NCI-H2081 (cell line): ENCODE results near the gene ARHGAP5.

Experiments
- DNase-seq, 2 experiments: peaks; one replicate each; lab custom pipeline; 2025; lab: John Stamatoyannopoulos, UW

Gene ARHGAP5, protein sequence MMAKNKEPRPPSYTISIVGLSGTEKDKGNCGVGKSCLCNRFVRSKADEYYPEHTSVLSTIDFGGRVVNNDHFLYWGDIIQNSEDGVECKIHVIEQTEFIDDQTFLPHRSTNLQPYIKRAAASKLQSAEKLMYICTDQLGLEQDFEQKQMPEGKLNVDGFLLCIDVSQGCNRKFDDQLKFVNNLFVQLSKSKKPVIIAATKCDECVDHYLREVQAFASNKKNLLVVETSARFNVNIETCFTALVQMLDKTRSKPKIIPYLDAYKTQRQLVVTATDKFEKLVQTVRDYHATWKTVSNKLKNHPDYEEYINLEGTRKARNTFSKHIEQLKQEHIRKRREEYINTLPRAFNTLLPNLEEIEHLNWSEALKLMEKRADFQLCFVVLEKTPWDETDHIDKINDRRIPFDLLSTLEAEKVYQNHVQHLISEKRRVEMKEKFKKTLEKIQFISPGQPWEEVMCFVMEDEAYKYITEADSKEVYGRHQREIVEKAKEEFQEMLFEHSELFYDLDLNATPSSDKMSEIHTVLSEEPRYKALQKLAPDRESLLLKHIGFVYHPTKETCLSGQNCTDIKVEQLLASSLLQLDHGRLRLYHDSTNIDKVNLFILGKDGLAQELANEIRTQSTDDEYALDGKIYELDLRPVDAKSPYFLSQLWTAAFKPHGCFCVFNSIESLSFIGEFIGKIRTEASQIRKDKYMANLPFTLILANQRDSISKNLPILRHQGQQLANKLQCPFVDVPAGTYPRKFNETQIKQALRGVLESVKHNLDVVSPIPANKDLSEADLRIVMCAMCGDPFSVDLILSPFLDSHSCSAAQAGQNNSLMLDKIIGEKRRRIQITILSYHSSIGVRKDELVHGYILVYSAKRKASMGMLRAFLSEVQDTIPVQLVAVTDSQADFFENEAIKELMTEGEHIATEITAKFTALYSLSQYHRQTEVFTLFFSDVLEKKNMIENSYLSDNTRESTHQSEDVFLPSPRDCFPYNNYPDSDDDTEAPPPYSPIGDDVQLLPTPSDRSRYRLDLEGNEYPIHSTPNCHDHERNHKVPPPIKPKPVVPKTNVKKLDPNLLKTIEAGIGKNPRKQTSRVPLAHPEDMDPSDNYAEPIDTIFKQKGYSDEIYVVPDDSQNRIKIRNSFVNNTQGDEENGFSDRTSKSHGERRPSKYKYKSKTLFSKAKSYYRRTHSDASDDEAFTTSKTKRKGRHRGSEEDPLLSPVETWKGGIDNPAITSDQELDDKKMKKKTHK (N-terminal part only)

DNA sequence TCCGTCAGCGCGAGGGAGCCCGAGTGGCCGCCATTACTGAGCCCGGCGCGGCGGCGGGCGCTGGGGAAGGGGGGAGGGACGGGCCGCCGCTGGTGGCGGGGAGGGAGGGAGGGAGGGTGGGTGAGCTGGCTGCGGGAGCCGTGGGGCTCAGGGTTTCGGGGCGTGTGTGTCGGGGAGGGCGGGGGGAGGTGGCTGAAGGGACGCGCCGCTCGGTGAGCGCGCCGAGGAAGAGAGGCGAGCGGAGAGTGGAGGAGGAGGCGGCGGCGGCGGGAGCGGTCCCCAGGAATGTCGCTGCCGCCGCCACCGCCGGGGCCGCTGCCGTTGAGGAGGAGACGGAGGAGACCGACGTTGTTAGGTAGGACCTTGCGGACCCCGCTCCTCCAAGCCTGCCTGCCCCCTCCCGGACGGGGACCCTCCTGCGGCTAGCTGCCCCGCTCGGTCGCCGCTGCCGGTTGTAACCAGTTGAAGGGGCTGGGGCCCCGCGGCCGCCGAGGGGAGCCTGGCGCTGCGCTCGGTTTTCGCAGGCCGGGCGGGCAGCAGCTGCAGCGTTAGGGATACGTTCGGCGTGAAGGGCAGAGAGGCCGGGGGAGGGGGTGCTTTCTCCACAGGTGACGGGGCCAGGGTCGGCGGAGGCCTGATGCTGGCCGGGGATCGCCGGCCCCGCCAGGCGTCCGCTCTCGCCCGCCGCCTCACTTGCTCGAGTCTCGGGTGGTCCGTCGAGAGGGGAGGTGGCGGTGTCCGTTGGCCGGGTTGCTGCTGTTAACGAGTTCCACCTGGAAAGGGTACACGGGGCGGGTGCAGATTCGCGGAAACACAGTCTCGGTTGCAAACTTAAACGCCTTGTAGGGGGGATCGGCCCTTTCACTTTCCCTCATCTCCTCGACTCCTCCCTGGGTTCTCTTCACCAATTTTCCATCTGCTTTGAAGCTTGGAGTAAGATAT is at the start of gene ARHGAP5:
Gene ARHGAP5, plus strand, starts transcription at position 224 of the 942 bp plus-strand sequence. CDS start 13,366 bp downstream, outside the sequence.
- DNase-seq, result peak; percentile 68 to 70

DNA sequence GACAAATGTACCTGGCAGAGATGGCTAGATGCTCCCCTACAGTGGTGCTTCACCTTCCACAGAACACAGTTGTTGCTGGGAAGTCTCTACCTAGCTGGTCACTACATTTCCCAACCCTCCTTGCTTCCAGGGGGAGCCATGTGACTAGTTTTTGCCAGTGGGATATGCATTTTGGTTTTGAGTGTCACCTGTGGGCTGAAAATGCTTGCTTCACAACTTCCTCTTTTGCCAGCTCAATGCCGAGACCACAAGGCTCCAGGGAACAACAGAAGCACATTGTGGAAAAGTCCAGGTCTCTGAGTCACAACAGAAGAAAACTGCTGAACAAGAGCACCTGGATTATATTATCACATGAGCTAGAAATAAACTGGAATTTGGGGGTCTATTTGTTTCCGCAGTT is 48.5 kb upstream of the ARHGAP5 start:
- no peak for DNase-seq

DNA sequence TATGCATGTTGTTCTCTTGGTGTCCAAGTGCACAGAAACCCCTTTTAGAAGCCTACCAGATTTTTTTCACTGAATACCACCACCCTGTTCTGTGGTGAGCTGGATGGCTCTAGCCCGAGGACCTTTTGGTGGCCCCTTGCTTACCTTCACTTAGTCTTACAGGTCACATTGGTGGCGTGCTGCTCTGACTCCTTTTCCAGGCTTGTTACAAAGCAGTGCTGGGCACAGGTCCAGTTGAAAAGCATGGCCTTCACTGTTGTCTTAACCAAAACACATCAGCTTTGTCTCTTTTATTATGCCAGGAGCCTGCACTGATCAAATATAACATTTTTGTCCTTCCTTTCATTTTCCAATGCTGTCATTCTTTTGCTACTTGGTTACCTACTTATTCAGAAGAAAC is 43.6 kb upstream of the ARHGAP5 start:
- DNase-seq, result no peak

DNA sequence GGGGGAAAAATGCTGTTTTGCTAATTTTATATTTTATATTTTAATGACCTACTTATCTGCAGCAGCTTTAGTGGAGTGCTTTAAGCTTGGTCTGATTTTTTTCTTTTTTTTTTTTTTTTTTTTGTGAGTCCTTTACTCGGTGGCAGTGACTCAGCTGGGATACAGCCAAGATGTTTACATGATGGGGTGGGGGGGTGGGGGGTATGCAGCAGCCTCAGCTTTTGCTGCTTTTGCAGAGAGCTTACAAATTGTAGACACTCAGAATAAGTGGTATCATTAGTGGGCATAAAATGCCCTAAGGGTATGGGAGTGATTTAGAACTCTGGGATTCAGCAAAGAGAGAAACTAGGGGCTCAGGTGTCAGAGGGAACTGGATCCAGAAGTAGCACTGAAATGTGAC is 38.2 kb upstream of the ARHGAP5 start:
- peak; percentile 44 to 47 for DNase-seq

DNA sequence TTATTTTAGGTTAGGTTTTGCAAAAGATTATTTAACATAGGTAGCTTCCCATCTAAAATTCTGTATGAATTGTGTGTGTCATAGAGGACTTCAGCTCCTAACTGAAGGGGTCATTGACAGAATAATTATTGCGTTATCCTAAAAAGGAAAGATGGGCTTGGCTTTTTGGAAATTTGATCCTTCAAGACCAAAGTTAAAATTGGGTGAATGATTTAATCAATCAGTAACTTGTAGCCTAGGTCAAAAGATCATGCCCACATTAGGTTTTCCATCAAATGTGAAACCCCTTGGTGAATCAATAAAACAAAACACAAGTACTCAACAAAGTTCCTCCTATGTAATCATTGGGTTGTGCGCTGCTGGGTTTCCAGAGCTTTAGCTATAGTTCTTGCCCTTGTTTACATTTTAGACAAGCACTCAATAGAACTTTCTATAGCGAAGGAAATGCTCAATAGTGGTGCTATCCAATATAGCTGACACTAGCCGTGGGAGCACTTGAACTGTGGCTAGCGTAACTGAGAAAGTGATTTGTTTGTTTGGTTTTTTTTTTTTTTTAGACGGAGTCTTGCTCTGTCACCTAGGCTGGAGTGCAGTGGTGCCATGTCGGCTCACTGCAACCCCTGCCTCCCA is 37.6 kb upstream of the ARHGAP5 start:
- no peak for DNase-seq

DNA sequence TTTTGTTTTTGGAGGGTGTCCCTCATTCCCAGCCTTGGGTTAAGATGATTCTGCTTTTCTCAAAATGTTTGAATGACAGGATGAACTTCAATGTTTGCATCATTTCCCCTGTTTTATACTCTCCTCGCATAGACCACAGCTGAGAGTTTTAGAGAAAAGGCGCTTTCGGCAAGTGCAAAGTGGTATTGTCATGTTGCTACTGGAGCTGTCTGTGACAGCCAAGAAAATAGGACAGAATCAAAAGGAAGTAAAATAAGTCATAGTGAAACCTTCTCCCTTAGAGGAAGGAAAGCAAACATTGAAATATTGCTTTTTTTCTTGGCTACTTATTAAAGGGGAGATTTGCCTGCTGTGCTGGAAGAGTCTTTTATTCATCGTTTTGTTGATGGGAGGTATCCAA is 33.5 kb upstream of the ARHGAP5 start:
- DNase-seq, result no peak

DNA sequence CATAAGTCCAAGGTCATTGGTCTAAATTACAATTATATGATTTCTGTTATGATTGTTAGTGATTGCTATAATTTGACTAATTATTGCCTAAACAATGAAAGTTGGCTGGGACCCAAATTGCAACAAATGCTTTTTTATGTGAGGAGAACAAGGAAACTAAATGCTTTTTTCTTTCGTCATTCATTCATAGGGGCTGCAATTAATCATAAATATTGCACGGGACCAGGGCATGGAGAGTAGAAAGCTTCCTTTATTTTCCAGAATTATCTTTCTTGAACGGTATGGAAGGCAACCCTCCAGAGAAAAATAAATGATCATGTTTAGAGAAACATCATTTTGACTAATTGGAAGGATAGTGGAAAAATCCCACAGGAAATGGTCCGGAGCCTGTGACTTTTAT is 32.6 kb upstream of the ARHGAP5 start:
- DNase-seq, result peak in 1 of 2 experiments; percentile 23

DNA sequence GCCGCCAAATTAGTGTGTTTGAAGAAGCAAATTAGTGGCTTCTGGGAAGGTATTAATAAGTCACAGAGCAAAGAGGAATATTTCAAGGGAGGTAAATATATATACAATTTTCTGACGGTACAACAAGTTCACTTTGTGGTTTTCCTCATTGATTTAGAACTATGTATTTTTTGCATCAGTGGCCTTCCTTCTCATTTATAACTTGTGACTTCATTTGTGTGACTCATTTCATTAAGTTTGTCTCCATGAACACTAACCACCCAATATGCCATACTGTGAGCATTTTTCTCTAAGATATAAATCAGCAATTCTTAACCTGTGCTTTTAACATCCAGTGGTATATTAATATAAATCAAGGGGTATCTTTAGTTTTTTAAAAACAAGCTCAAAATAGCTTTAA is 29.3 kb upstream of the ARHGAP5 start:
- no peak for DNase-seq

DNA sequence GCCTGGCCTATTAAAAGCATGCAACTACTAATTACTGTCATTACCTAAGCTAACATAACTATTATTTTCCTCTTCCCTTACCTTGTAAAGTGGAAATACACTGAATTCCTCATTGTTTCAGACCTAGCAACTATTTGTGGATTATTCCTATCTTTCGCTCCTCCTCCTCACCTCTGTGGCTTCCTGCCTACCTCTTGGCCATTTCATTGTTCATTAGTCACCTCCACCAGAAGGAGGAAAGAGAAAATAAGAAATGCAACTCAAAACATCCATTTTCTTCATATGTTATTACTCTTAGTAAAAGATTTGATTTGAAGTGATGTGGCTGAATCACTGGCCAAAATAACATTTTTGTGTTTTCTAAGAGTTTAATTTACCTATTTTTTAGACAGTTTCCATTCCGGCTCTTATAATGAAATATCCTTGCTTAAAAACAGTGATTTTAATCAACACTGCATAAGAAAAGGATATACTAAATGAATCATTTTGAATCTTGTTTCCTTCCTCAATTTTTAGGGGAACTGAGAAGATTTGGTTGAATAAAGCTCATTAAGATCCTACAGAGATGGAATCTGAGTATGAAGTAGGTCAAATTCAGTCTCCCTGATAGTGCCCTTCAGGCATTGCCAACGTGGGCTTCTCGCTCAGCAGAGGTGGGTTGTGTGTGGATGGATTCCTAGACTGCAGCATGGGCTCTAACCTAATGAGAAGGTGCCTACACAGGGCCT is 27.6 kb upstream of the ARHGAP5 start:
- DNase-seq, result no peak

DNA sequence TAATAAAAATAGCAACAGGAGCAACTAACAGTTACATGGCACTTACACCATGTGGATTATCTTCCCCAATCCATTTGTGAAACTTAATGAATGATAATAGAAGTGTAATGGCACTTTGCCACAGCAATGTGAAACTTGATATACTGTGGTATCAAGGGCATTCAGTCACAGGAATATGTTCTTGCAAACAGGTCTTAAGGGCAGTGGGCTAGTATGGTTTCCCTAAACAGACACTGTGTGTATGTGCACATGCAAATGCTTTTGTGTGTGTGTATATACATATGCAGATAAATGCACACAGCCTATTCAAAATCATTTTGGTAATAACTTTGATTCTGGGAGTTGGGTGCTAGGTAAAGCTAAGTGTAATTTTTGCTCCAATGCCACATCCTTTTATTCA is 26.2 kb upstream of the ARHGAP5 start:
- DNase-seq, result no peak

DNA sequence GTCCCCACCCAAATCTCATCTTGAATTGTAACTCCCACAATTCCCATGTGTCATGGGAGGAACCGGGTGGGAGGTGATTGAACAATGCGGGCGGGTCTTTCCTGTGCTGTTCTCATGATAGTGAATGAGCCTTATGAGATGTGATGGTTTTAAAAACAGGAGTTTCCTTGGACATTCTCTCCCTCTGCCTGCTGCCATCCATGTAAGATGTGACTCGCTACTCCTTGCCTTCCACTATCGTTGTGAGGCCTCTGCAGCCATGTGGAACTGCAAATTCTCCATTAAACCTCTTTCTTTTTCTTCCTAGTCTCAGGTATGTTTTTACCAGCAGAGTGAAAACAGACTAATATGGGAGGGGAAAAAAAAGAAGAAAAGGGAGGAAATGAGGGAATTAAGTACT is 22.6 kb upstream of the ARHGAP5 start:
- no peak for DNase-seq

DNA sequence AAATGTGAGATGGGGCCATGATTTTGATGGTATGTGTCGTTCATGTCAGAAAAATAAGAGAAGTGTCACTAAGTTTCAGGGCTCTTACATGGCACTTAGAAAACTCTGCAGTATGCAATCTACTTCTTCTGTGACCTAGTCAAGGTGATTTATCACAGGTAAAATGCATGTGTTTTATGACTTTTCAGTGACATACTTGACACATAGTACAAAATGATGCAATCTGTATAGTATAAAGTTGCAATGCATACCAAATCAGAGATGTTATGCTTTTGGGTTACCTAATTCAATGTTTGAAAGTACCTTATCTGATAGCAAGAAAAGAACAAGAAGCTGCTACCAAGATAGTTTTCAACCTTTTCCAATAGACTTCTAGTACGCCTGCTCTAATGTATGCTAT is 21.9 kb upstream of the ARHGAP5 start:
- no peak for DNase-seq

DNA sequence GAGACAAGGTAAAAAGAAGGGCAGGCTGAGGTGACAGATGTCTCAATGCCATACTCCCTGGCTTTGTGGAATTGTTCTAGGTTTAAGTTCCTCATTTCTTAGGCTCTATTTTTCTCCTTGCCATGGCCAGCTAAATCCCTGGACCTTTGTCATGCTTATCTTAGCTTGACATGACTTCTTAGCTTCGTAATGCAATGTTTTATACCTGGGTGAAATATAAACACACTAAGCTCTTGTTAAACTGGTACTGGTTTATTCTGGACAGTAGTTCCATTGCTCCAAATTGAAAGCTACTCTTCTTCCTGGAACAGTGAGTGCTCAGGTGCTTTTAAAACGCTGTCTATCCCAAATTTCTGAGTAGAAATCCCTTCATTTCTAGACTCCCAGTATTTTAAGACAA is 17.4 kb upstream of the ARHGAP5 start:
- no peak for DNase-seq

DNA sequence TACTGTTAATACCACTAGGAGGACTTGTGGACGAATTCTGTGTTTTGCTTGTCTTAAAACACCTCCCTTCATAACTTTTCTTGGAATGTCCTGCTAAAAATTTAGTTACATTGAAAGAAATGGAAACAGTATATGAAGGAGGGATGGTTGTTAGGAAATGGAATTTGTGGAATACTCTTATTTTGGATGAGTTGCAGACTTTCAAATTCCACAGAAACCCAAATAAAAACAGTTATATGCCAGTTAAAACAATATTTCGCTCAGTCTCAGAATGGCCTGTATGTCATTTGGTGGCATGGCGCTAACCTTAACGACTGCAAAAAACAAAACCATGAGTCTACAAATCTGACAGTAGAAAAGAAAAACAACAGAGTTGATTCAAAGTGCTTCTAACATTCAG is 12.2 kb upstream of the ARHGAP5 start:
- no peak for DNase-seq

DNA sequence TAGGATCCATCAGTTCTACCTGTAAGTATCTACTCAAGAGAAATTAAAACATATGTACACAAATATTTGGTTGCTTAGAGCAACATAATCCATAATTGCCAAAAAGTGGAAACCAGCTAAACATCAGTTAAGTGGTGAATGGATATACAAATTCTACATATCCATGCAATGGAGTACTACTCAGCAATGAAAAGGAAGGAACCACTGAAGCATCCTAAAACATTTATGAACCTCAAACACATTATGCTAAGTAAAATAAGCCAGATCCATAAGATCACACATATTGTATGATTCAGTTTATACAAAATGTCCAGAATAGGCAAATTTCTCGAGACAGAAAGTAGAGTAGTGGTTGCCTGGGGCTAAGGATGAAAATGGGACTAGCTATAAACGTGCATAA is 8.4 kb upstream of the ARHGAP5 start:
- no peak for DNase-seq

DNA sequence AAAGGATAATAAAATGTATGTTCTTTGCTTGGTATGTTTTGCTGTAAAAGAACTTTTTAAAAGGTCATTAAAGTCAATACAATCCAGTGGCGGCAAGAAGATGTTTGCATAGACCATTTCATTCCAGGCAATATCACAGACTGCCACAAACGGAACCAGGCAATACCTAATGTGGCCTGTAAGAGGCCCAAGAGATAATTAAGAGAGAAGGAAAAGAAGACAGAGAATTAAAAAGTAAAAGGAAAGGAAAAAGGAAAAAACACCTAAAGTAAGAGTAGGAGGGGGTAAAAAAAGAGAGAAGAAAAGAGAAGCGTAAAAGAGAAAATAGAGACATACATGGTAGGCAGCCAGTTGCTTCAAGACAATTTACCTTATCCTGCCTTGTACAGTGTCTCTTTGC is 6.8 kb upstream of the ARHGAP5 start:
- no peak for DNase-seq

DNA sequence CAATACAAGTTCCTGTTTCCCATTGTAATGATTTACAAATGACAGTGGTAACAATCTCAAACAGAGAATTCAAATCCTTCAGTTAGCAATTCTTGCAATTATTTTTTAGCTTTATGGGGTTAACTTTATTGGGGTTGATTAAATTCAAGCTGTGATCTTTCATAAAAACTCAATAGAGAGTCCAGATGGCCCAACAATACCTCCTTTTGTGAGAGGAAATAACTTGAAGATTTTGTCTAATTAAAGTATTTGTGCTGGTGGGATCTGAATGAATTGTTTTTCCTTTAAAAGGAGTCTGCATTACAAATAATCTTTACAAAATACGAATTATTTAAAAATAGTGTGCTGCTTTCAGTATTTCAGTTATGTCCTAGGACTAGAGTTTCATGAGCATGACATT is 4.4 kb upstream of the ARHGAP5 start:
- no peak for DNase-seq

DNA sequence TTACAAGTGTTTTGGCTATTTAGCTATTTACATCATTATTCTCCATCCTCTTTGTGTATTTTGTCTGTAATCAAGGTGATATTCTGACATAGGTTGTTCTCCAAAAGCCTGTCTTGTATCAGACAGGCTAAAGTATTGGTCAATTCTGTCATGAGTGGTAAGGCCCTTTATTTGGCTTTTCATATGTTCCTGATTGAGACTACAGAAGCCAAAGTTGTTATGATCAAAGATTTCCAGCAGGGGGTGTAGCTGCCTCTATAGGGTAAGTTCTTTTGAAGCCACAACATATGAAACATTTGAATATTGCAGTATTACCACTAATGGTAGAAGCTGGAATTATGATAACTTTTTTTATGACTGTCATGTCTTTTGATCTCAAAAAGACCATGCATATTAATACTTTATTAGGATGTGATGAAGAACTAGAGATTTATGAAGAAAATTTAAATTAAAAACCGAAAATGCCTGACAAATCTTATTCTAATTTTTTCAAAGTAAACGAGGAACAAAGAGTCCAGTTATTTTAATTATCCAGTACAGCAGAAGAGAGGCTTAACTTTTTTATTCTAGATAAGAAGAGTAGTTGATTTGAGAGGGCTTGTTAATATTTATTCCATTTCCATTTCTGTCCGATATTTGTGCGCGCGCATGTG is 3.4 kb upstream of the ARHGAP5 start:
- peak; percentile 78 to 82 for DNase-seq

DNA sequence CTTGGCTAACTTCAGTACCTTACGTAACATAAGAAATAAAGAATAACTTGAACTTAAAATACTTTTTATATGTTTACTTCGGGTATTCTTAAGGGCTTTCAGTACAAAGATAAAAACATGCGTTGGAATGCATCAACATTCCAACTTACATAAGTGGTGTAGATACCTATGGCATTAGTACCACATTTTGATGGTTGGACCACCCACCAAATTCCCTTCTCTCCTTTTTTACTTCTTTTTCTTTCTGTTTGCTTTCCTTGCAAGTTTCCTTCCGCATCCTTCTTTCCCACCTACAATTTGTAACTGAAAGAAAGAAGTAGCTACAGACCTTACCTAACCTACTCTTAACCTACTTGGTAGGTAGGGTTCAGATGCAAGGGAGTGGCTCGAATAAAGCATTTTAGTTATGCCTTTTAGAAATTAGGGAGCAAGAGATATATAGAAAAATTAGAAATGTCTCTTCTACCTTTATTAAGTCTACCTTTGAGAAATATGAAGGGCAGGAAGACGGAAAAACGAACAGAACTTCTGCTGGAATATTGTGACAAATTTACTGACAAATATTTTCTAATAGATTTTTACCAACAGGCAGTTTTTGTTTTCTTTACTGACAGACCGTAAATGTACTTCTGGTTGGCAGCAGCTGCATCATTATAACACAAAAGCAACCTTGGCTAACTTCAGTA is 2.1 kb upstream of the ARHGAP5 start:
- DNase-seq, result no peak
